Sigmoid colon (tissue), 7 donors: Measurements from ENCODE around the gene BCL3. TPM values are rescaled to one million over a fixed set of nuclear protein-coding genes. Genes with fewer than 3 reads are reported as not detected.

ENCODE experiments used
- DNase-seq: peaks from one replicate; pipeline ENCODE4 v3.0.0-alpha.2; 2019
- H3K27ac ChIP-seq, 4 donors: fragments of 200-600 bp; sonication (generic); one replicate each; pipeline ENCODE4 v1.5.1; 2016 to 2019; ENCODE audit warnings: mild to moderate bottlenecking in 1 of 4
- H3K27me3 ChIP-seq, 3 donors: fragments of 200-600 bp; sonication (generic); one replicate each; pipeline ENCODE4 v1.5.1; 2019; ENCODE audit warnings: mild to moderate bottlenecking in 1 of 3
- H3K36me3 ChIP-seq, 4 donors: fragments of 200-600 bp; sonication (generic); one replicate each; pipeline ENCODE4 v1.5.1; 2016 to 2019
- H3K4me1 ChIP-seq, 4 donors: fragments of 200-600 bp; sonication (generic); one replicate each; pipeline ENCODE4 v1.5.1; 2017 to 2019
- H3K4me3 ChIP-seq, 4 donors: fragments of 200-600 bp; sonication (generic); one replicate each; pipeline ENCODE4 v1.5.1; 2017 to 2019; ENCODE audit warnings: mild to moderate bottlenecking in 2 of 4, moderate library complexity in 1 of 4
- H3K9me3 ChIP-seq, 4 donors: fragments of 200-600 bp in 3 of 4; sonication (generic) in 3 of 4; one replicate each; pipeline versions ENCODE4 v1.5.1 to v1.6.1; 2013 to 2019
- EP300 ChIP-seq, 4 donors: sonication (generic); formaldehyde crosslinking; IDR thresholded peaks; one replicate each; pipeline ENCODE4 v1.6.1; 2017; ENCODE audit warnings: antibody characterized with exemption in 4 of 4
- POLR2A ChIP-seq, 2 donors: fragments of 450-650 bp; IDR thresholded peaks; one replicate each; pipeline ENCODE4 v1.6.1; 2016; ENCODE audit warnings: antibody characterized with exemption in 2 of 2, mild to moderate bottlenecking in 2 of 2, moderate library complexity in 2 of 2
- POLR2AphosphoS5 ChIP-seq, 4 donors: sonication (generic); formaldehyde crosslinking; IDR thresholded peaks; one replicate each; pipeline ENCODE4 v1.6.1; 2017; ENCODE audit warnings: antibody characterized with exemption in 4 of 4
- WGBS, 2 donors: extraction: QIAGEN DNeasy Blood & Tissue Kit; methylation state at CpG; one replicate each; pipeline ENCODE4 v1.1.7; 2013; 5-methylcytosine and 5-hydroxymethylcytosine counted together
- intact Hi-C: fragments of 100-400 bp; cut with DNase I; formaldehyde crosslinking; loops from one replicate; pipeline ENCODE4 v1.15.1; 2023
- polyA plus RNA-seq, 3 donors: library from polyadenylated mRNA; stranded (reverse); fragments of 200-250 nt; gene quantifications; one replicate each; pipeline ENCODE4 v1.2.3, GENCODE V29; 2013
- total RNA-seq, 4 donors: library from RNA; depleted of rRNA; stranded (reverse); fragments of >200 nt; gene quantifications; one replicate each; pipeline ENCODE4 v1.1.0, GENCODE V29; 2016
- TF ChIP-seq, protein P1 (sequence below), 4 experiments: fragments of 450-650 bp in 3 of 4; fragments of 200-600 bp in 1 of 4; IDR thresholded peaks; one replicate each; pipeline ENCODE4 v1.5.1; 2016 to 2019; ENCODE audit warnings: antibody characterized with exemption in 4 of 4, mild to moderate bottlenecking in 3 of 4, moderate library complexity in 2 of 4
- donor health status: healthy with polysubstance abuse.
- donor health status: Bipolar disorder and iron deficiency.
- donor health status: healthy.

BCL3 gene
- total and polyA plus RNA-seq, 7 donors = 13.9 to 104 (median 44.4) TPM

DNA sequence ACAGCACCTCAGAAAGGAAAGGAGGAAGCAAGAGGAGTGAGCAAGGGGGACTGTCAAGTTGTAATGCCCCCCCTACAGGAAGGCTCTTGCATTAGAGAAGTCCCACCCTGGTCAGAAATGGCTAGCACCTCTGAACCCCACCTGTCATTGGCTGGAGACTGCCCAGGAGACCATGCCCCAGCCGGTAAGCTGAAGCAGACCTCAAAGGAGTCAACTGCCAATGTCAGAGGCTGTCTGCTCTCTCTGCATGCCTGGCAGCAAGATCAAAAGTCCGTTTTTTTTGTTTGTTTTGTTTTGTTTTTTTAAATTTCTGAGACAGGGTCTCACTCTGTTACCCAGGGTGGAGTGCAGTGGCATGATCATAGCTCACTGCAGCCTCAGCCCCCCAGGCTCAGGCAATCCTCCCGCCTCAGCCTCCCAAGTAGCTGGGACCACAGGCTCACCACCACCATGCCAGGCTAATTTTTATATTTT is 8.1 kb upstream of the BCL3 start:
- Histone ChIP-seq H3K4me3 (no peak overlapping the region), H3K9me3 (no peaks in the 10 kb centered on the region), H3K27ac (peak overlapping the region; percentile 89 to 98 (median 93)), H3K36me3 (no peaks in the 10 kb centered on the region), H3K27me3 (no peaks in the 10 kb centered on the region), H3K4me1 (peaks cover 0 to 59% (median 55%) of the 10 kb centered on the region in 4 donors)
- TF ChIP-seq, protein P1, sequence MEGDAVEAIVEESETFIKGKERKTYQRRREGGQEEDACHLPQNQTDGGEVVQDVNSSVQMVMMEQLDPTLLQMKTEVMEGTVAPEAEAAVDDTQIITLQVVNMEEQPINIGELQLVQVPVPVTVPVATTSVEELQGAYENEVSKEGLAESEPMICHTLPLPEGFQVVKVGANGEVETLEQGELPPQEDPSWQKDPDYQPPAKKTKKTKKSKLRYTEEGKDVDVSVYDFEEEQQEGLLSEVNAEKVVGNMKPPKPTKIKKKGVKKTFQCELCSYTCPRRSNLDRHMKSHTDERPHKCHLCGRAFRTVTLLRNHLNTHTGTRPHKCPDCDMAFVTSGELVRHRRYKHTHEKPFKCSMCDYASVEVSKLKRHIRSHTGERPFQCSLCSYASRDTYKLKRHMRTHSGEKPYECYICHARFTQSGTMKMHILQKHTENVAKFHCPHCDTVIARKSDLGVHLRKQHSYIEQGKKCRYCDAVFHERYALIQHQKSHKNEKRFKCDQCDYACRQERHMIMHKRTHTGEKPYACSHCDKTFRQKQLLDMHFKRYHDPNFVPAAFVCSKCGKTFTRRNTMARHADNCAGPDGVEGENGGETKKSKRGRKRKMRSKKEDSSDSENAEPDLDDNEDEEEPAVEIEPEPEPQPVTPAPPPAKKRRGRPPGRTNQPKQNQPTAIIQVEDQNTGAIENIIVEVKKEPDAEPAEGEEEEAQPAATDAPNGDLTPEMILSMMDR (IDR thresholded peaks at IDR 0.05) = no peak
- TF ChIP-seq POLR2AphosphoS5 (IDR thresholded peaks at IDR 0.05) (no peak), POLR2A (IDR thresholded peaks at IDR 0.05) (no peak), EP300 (IDR thresholded peaks at IDR 0.05) (no peak)
- DNase-seq = no peak
- 36 to 53% methylated on average over 3 of the region's 3 CpGs for WGBS, 2 donors
- intact Hi-C loops = loop anchor here (2.0 kb wide), 1 partner anchor 16 kb away; no protein-coding TSS in a partner anchor

DNA sequence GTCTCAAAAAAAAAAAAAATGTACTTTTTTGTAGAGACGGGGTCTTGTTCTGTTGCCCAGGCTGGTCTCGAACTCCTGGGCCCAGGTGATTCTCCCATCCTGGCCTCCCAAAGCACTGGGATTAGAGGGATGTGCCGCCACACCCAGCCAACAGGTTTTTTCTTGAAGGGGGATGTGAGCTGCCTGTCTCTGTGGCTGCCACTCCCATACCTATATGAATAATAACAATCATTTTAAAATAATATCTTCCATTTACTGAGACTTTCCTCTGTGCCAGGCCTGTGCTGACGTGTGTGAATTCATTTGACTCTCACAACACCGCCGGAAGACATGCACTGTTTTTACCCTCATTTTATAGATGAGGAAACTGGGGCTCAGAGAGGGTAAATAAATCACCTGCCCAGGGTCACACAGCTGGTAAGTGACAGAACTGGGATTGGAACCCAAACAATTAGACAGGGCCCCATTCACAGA is 7.2 kb upstream of the BCL3 start:
- Histone ChIP-seq H3K4me1 (peaks cover 0 to 67% (median 62%) of the 10 kb centered on the region in 4 donors), H3K27me3 (no peaks in the 10 kb centered on the region), H3K36me3 (no peaks in the 10 kb centered on the region), H3K4me3 (no peak overlapping the region), H3K9me3 (no peaks in the 10 kb centered on the region), H3K27ac (peak overlapping the region; percentile 89 to 98 (median 93))
- TF ChIP-seq, protein P1 (IDR thresholded peaks at IDR 0.05) = no peak
- no peak for TF ChIP-seq POLR2AphosphoS5 (IDR thresholded peaks at IDR 0.05)
- TF ChIP-seq EP300 (IDR thresholded peaks at IDR 0.05) = no peak
- TF ChIP-seq POLR2A (IDR thresholded peaks at IDR 0.05) = no peak
- 18 to 52% methylated on average over 6 of the region's 6 CpGs for WGBS, 2 donors
- intact Hi-C loops = loop anchor here (2.0 kb wide), 1 partner anchor 16 kb away; no protein-coding TSS in a partner anchor
- no peak for DNase-seq

DNA sequence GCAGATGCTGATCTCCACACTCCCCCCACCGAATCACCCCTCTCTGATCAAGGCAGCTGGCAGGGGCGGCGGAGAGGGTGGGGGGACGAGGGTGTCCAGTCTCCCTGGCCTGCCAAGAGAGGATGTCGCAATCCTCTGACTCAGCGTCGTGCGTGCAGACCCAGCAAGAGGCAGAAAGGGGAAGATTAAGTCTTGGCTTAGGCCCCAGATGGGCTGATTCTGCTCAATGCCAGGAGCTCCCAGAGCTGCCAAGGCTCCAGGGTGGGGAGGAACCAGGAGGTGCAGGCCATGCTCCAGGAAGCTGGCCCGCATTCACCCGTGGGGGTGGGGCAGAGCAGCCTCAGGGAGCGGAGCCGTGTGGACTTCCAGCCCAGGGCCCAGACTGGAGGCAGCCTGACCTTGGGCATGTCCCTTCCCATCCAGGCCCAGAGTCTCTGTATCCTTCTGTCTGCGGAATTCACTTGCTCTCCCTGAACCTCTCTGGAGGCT is 6.6 kb upstream of the BCL3 start:
- H3K9me3 ChIP-seq = no peaks in the 10 kb centered on the region
- no peaks in the 10 kb centered on the region for H3K27me3 ChIP-seq
- intact Hi-C loops = loop anchor here (2.0 kb wide), 1 partner anchor 15 kb away; no protein-coding TSS in a partner anchor
- peak overlapping the region; percentile 89 to 98 (median 93) for H3K27ac ChIP-seq
- no peaks in the 10 kb centered on the region for H3K36me3 ChIP-seq
- WGBS, 2 donors = 2 to 17% methylated on average over 13 of the region's 13 CpGs
- peaks cover 0 to 73% (median 68%) of the 10 kb centered on the region in 4 donors for H3K4me1 ChIP-seq
- TF ChIP-seq EP300 (IDR thresholded peaks at IDR 0.05) (peak; percentile 41 to 96 (median 64)), POLR2AphosphoS5 (IDR thresholded peaks at IDR 0.05) (peak; percentile 82 to 98 (median 90)), POLR2A (IDR thresholded peaks at IDR 0.05) (peak in 1 of 2 donors; percentile 30)
- TF ChIP-seq, protein P1 (IDR thresholded peaks at IDR 0.05) = no peak
- no peak overlapping the region for H3K4me3 ChIP-seq
- DNase-seq = peak; percentile 99

DNA sequence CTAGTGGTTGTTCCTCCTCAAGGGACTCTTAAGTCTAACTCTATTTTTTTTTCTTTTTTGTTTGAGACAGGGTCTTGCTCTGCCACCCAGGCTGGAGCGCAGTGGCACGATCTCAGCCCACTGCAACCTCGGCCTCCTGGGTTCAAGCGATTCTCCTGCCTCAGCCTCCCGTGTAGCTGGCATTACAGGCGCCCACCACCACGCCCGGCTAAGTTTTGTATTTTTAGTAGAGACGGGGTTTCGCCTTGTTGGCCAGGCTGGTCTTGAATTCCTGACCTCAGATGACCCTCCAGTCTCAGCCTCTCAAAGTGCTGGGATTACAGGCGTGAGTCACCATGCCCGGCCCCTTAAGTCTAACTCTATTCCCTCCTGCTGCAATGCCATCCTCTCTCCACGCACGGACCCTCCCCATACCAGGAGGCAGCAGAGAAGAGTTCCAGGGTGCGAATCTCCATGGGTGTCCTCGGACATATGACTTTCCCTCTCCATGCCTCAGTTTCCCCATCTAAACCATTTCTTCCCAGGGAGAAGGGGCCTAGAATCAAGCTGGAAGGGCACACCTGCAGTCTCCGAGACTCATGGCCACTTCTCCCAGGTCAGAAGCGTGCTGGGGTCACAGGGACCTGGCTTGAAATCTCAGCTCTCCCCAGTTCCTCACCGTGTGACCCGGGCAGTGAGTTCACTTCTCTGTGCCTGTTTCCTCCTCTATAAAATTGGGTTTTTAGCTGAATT is 6.0 kb upstream of the BCL3 start:
- TF ChIP-seq POLR2A (IDR thresholded peaks at IDR 0.05) (no peak), EP300 (IDR thresholded peaks at IDR 0.05) (no peak), POLR2AphosphoS5 (IDR thresholded peaks at IDR 0.05) (no peak)
- TF ChIP-seq, protein P1 (IDR thresholded peaks at IDR 0.05) = no peak
- 37 to 67% methylated on average over 20 of the region's 20 CpGs for WGBS, 2 donors
- no peaks in the 10 kb centered on the region for H3K27me3 ChIP-seq
- H3K9me3 ChIP-seq = no peaks in the 10 kb centered on the region
- no peaks in the 10 kb centered on the region for H3K36me3 ChIP-seq
- intact Hi-C loops = no loop called here
- no peak for DNase-seq
- H3K4me1 ChIP-seq = peaks cover 0 to 76% (median 72%) of the 10 kb centered on the region in 4 donors
- H3K4me3 ChIP-seq = no peak overlapping the region
- peak overlapping the region; percentile 89 to 98 (median 93) for H3K27ac ChIP-seq
